Hepatocyte (in vitro differentiated cells): ENCODE measurements around the gene NEUROG2. TPM values are rescaled to one million over a fixed set of nuclear protein-coding genes. Genes with fewer than 3 reads are reported as not detected.

Source experiments
- DNase-seq: peaks from one replicate; pipeline ENCODE4 v3.0.0-alpha.2; 2016; ENCODE audit warnings: low spot score
- H2AFZ ChIP-seq: fragments of 200-600 bp; sonication (generic); 2 replicates; pipeline ENCODE4 v1.6.0; 2016; ENCODE audit warnings: antibody characterized with exemption, mild to moderate bottlenecking
- H3K27ac ChIP-seq: fragments of 200-600 bp; sonication (generic); 2 replicates; pipeline ENCODE4 v1.5.1; 2016; ENCODE audit warnings: mild to moderate bottlenecking
- H3K27me3 ChIP-seq: fragments of 200-600 bp; sonication (generic); 2 replicates; pipeline ENCODE4 v1.6.1; 2016
- H3K36me3 ChIP-seq: fragments of 200-600 bp; sonication (generic); replicated peaks from 2 replicates; pipeline ENCODE4 v1.5.1; 2016; ENCODE audit warnings: low read depth; ENCODE audit not compliant: insufficient read depth
- H3K4me1 ChIP-seq: fragments of 200-600 bp; sonication (generic); 2 replicates; pipeline ENCODE4 v1.5.1; 2016; ENCODE audit warnings: mild to moderate bottlenecking, moderate library complexity; ENCODE audit not compliant: insufficient read depth
- H3K4me2 ChIP-seq: fragments of 200-600 bp; sonication (generic); 2 replicates; pipeline ENCODE4 v1.6.0; 2016
- H3K4me3 ChIP-seq: fragments of 200-600 bp; sonication (generic); 2 replicates; pipeline ENCODE4 v1.5.1; 2016; ENCODE audit warnings: mild to moderate bottlenecking
- H3K79me2 ChIP-seq: fragments of 200-600 bp; sonication (generic); 2 replicates; pipeline ENCODE4 v1.6.0; 2017; ENCODE audit warnings: mild to moderate bottlenecking
- H3K9me2 ChIP-seq: fragments of 200-600 bp; sonication (generic); replicated peaks from 2 replicates; pipeline ENCODE4 v1.6.0; 2017; ENCODE audit warnings: mild to moderate bottlenecking; ENCODE audit not compliant: insufficient read depth
- H3K9me3 ChIP-seq: fragments of 200-600 bp; sonication (generic); 2 replicates; pipeline ENCODE4 v1.5.1; 2016; ENCODE audit warnings: low read depth, mild to moderate bottlenecking
- H4K20me1 ChIP-seq: fragments of 200-600 bp; sonication (generic); 2 replicates; pipeline ENCODE4 v1.6.0; 2016; ENCODE audit warnings: mild to moderate bottlenecking; ENCODE audit not compliant: insufficient read depth, poor library complexity, severe bottlenecking
- CTCF ChIP-seq: fragments of 200-600 bp; sonication (generic); IDR thresholded peaks from 2 replicates; pipeline ENCODE4 v1.5.1; 2016; ENCODE audit warnings: antibody characterized with exemption, mild to moderate bottlenecking; ENCODE audit not compliant: poor library complexity
- EZH2 ChIP-seq: fragments of 200-600 bp; sonication (generic); IDR thresholded peaks from 2 replicates; pipeline ENCODE4 v1.6.1; 2016; ENCODE audit warnings: antibody characterized with exemption, mild to moderate bottlenecking, borderline replicate concordance
- EZH2phosphoT487 ChIP-seq: fragments of 200-600 bp; sonication (generic); IDR thresholded peaks from one replicate; pipeline ENCODE4 v1.6.1; 2018; ENCODE audit warnings: antibody characterized with exemption, mild to moderate bottlenecking, low read depth, moderate library complexity; ENCODE audit not compliant: unreplicated experiment, severe bottlenecking
- WGBS: methylation state at CpG from one replicate; pipeline ENCODE4 v1.1.6; 2016; ENCODE audit warnings: low lambda C conversion rate; ENCODE audit errors: missing lambda C conversion rate; 5-methylcytosine and 5-hydroxymethylcytosine counted together
- polyA plus RNA-seq: library from polyadenylated mRNA; unstranded; fragments of >200 nt; fragmentation: Nextera tagmentation; extraction: Ambion mirVana; gene quantifications from 2 replicates; pipeline ENCODE4 v1.2.1, GENCODE V29; 2016
- total RNA-seq: library from RNA; depleted of rRNA; stranded (reverse); fragments of >200 nt; gene quantifications from 2 replicates; pipeline ENCODE4 v1.2.3, GENCODE V29; 2014

NEUROG2 gene
- total and polyA plus RNA-seq, 2 experiments from 2014 or later = 0.20 TPM; not detected in 1

- peak; percentile 46 for DNase-seq
Measured at GRCh38 chr4:112515198-112516065, 548 bp downstream of the NEUROG2 start.

GRCh38 chr4:112514647-112515197 is 1.3 kb downstream of the NEUROG2 start:
- H3K79me2 ChIP-seq = no peaks in the 10 kb centered on the region
- no peaks in the 10 kb centered on the region for H3K36me3 ChIP-seq
- H2AFZ ChIP-seq = no peak overlapping the region
- 1% methylated on average over 28 of the region's 52 CpGs for WGBS
- H3K9me2 ChIP-seq = no peaks in the 10 kb centered on the region
- H3K4me3 ChIP-seq = no peak overlapping the region
- DNase-seq = no peak
- peak overlapping the region; percentile 99 for H3K4me2 ChIP-seq
- no peaks in the 10 kb centered on the region for H3K9me3 ChIP-seq
- H3K27me3 ChIP-seq = peaks cover 98% of the 10 kb centered on the region
- no peak overlapping the region for H3K27ac ChIP-seq
- peak; percentile 34 for TF ChIP-seq EZH2phosphoT487
- no peak for TF ChIP-seq CTCF
- peaks cover 38% of the 10 kb centered on the region for H3K4me1 ChIP-seq
- H4K20me1 ChIP-seq = no peaks in the 10 kb centered on the region

More at GRCh38 chr4:112515198-112516065, 548 bp downstream of the NEUROG2 start:
- Histone ChIP-seq H3K4me3 (peak overlapping the region; percentile 69), H3K36me3 (no peaks in the 10 kb centered on the region), H4K20me1 (no peaks in the 10 kb centered on the region), H3K9me3 (no peaks in the 10 kb centered on the region), H3K4me1 (peaks cover 33% of the 10 kb centered on the region), H3K9me2 (no peaks in the 10 kb centered on the region), H3K4me2 (peak overlapping the region; percentile 99), H3K27ac (no peak overlapping the region), H2AFZ (peak overlapping the region; percentile 89), H3K27me3 (peaks cover 98% of the 10 kb centered on the region), H3K79me2 (no peaks in the 10 kb centered on the region)
- WGBS = under 1% methylated on average over 77 of the region's 96 CpGs
- TF ChIP-seq EZH2 (no peak), EZH2phosphoT487 (peak; percentile 46)

- H3K27me3 ChIP-seq = peaks cover 98% of the 10 kb centered on the region
- H3K79me2 ChIP-seq = no peaks in the 10 kb centered on the region
- H3K27ac ChIP-seq = no peak overlapping the region
- no peak overlapping the region for H3K4me3 ChIP-seq
- H4K20me1 ChIP-seq = no peaks in the 10 kb centered on the region
- TF ChIP-seq EZH2phosphoT487 = peak; percentile 26
- TF ChIP-seq CTCF = no peak
- peak; percentile 94 for TF ChIP-seq EZH2
- H2AFZ ChIP-seq = no peak overlapping the region
- no peak for DNase-seq
- WGBS = 4% methylated on average over 14 of the region's 15 CpGs
- H3K4me2 ChIP-seq = peak overlapping the region; percentile 99
- no peaks in the 10 kb centered on the region for H3K36me3 ChIP-seq
- peaks cover 43% of the 10 kb centered on the region for H3K4me1 ChIP-seq
- no peaks in the 10 kb centered on the region for H3K9me2 ChIP-seq
- H3K9me3 ChIP-seq = no peaks in the 10 kb centered on the region
Measured at GRCh38 chr4:112513971-112514646, 1.9 kb downstream of the NEUROG2 start.

- no peak for DNase-seq
- 31% methylated on average over 4 of the region's 4 CpGs for WGBS
- no peaks in the 10 kb centered on the region for H3K9me3 ChIP-seq
- no peaks in the 10 kb centered on the region for H3K79me2 ChIP-seq
- H3K4me2 ChIP-seq = peak overlapping the region; percentile 74
- H3K36me3 ChIP-seq = no peaks in the 10 kb centered on the region
- H3K4me1 ChIP-seq = peaks cover 42% of the 10 kb centered on the region
- H3K27ac ChIP-seq = no peak overlapping the region
- H2AFZ ChIP-seq = no peak overlapping the region
- H3K9me2 ChIP-seq = no peaks in the 10 kb centered on the region
- no peak for TF ChIP-seq EZH2phosphoT487
- TF ChIP-seq CTCF = no peak
- TF ChIP-seq EZH2 = no peak
- no peak overlapping the region for H3K4me3 ChIP-seq
- H4K20me1 ChIP-seq = no peaks in the 10 kb centered on the region
- H3K27me3 ChIP-seq = peaks cover 96% of the 10 kb centered on the region
Measured at GRCh38 chr4:112511803-112512118, 4.2 kb downstream of the NEUROG2 start.
